A673 (cell line): ENCODE measurements around the gene CACNA2D3. TPM values are rescaled to one million over a fixed set of nuclear protein-coding genes. Genes with fewer than 3 reads are reported as not detected.

Experiments used
- BruUV-seq: library from RNA; stranded (reverse); fragments of 400-500 nt; replicated peaks from 2 replicates; lab custom pipeline; 2021; lab: Mats Ljungman, UMichigan
- CTCF ChIA-PET: fragments of 300-600 bp; sonication (Branson Sonifier 250); formaldehyde crosslinking; loops from one replicate; lab custom pipeline; 2022; ENCODE audit warnings: antibody characterized with exemption; lab: Charles Lee
- POLR2A ChIA-PET: fragments of 300-600 bp; sonication (Branson Sonifier 250); formaldehyde crosslinking; loops from one replicate; lab custom pipeline; 2022; ENCODE audit warnings: antibody characterized with exemption; ENCODE audit not compliant: low non-redundant PET; lab: Charles Lee
- DNase-seq: peaks from one replicate; pipeline ENCODE4 v3.0.0-alpha.2; 2015; ENCODE audit warnings: low spot score
- H3K27ac ChIP-seq: fragments of 200-600 bp; sonication (generic); 2 replicates; pipeline ENCODE4 v1.5.1; 2016; ENCODE audit warnings: mixed run types, low read depth, mild to moderate bottlenecking, mixed read lengths, antibody characterized with exemption, low read length; ENCODE audit not compliant: poor library complexity, severe bottlenecking
- H3K27me3 ChIP-seq: fragments of 200-600 bp; sonication (generic); replicated peaks from 2 replicates; pipeline ENCODE4 v1.6.1; 2017; ENCODE audit warnings: mixed run types, low read depth, mild to moderate bottlenecking, mixed read lengths, antibody characterized with exemption, low read length; ENCODE audit not compliant: insufficient read depth, poor library complexity
- H3K36me3 ChIP-seq: fragments of 200-600 bp; sonication (generic); 2 replicates; pipeline ENCODE4 v1.6.1; 2016; ENCODE audit warnings: mixed run types, mild to moderate bottlenecking, mixed read lengths, antibody characterized with exemption, low read length; ENCODE audit not compliant: insufficient read depth, poor library complexity, severe bottlenecking
- H3K4me1 ChIP-seq: fragments of 200-600 bp; sonication (generic); 2 replicates; pipeline ENCODE4 v1.6.1; 2017; ENCODE audit warnings: mixed run types, mild to moderate bottlenecking, mixed read lengths, antibody characterized with exemption, low read length; ENCODE audit not compliant: insufficient read depth, poor library complexity, severe bottlenecking
- H3K4me3 ChIP-seq: fragments of 200-600 bp; sonication (generic); 2 replicates; pipeline ENCODE4 v1.5.1; 2016; ENCODE audit warnings: low read depth, mixed run types, mild to moderate bottlenecking, mixed read lengths, low read length; ENCODE audit not compliant: poor library complexity, severe bottlenecking
- H3K9me3 ChIP-seq: fragments of 200-600 bp; sonication (generic); 2 replicates; pipeline ENCODE4 v1.6.1; 2016; ENCODE audit warnings: mixed run types, low read depth, mild to moderate bottlenecking, mixed read lengths, antibody characterized with exemption, low read length; ENCODE audit not compliant: poor library complexity, severe bottlenecking
- EZH2 ChIP-seq: fragments of 200-600 bp; sonication (generic); IDR thresholded peaks from 2 replicates; pipeline ENCODE4 v1.6.1; 2017; ENCODE audit warnings: borderline replicate concordance, low read depth, mild to moderate bottlenecking, mixed read lengths, antibody characterized with exemption, low read length; ENCODE audit not compliant: poor library complexity, severe bottlenecking
- intact Hi-C: fragments of 100-400 bp; cut with micrococcal nuclease; formaldehyde crosslinking; loops from one replicate; pipeline ENCODE4 v1.10.0; 2022; ENCODE audit not compliant: unreplicated experiment
- total RNA-seq: library from RNA; stranded (reverse); gene quantifications from 2 replicates; pipeline ENCODE4 v1.2.3, GENCODE V29; 2021
- TF ChIP-seq, protein P1 (sequence below): fragments of 300-800, 200-600 bp; sonication (generic); conservative IDR thresholded peaks from 2 replicates; pipeline ENCODE4 v1.5.1; 2017; ENCODE audit warnings: low read depth, mild to moderate bottlenecking, antibody characterized with exemption, low read length, moderate library complexity, mixed read lengths

CACNA2D3 gene
- total RNA-seq, 1 experiment from 2014 or later: not detected

DNA sequence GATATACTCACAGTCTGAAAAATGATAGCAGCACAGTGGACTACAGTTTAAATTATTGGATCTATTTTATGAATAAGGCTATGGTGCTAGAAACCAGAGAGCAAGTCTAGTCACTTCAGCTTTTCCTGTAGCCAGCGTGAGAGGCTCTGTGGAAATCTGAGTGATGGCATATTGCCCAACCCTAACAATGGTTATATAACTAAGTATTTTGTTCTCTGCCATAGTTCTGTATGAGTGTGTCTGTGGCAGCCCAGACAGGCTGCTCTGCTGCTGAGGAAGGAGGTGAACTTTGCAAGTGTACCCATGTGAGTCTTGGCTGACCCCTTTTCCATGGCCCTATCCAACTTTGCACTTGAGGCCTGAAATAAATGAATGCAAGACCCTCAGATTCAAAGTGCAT, 699.9 kb downstream of the CACNA2D3 start:
- Histone ChIP-seq H3K36me3 (no peaks in the 10 kb centered on the region), H3K4me3 (no peak overlapping the region), H3K4me1 (peaks cover 24% of the 10 kb centered on the region), H3K9me3 (no peaks in the 10 kb centered on the region), H3K27me3 (peaks cover 53% of the 10 kb centered on the region), H3K27ac (no peak overlapping the region)
- no peak for TF ChIP-seq EZH2
- TF ChIP-seq, protein P1, sequence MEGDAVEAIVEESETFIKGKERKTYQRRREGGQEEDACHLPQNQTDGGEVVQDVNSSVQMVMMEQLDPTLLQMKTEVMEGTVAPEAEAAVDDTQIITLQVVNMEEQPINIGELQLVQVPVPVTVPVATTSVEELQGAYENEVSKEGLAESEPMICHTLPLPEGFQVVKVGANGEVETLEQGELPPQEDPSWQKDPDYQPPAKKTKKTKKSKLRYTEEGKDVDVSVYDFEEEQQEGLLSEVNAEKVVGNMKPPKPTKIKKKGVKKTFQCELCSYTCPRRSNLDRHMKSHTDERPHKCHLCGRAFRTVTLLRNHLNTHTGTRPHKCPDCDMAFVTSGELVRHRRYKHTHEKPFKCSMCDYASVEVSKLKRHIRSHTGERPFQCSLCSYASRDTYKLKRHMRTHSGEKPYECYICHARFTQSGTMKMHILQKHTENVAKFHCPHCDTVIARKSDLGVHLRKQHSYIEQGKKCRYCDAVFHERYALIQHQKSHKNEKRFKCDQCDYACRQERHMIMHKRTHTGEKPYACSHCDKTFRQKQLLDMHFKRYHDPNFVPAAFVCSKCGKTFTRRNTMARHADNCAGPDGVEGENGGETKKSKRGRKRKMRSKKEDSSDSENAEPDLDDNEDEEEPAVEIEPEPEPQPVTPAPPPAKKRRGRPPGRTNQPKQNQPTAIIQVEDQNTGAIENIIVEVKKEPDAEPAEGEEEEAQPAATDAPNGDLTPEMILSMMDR: no peak
- intact Hi-C loops: no loop called here
- BruUV-seq: no TSS peak
- ChIA-PET CTCF (no interaction called here), POLR2A (interaction anchor here (0.6 kb wide), 1 partner anchor 18 kb away, joined by 11 read pairs; no protein-coding TSS in a partner anchor)
- peak; percentile 53 for DNase-seq

DNA sequence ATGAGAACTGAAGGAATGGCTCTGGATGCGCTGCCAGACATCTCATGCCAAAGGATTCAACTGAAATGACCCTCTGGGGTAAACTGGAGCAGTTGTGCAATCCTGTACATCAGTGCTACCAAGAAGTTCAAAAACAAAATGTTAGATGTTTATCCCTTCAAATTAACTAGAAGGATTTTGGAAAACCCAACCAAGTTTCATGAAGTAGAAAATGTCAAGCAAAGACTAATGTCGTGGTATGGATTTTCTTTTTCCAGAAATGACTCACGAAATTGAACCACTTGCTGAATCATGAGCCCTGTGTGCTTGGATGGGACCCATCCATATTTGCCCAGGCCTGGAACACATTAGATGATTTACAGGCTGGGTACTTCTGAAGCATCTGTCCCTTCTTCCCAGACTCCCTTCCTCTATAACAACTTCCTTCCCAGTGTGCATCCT, 703.9 kb downstream of the CACNA2D3 start:
- H3K4me3 ChIP-seq: no peak overlapping the region
- H3K4me1 ChIP-seq: peaks cover 33% of the 10 kb centered on the region
- ChIA-PET CTCF (no interaction called here), POLR2A (no interaction called here)
- no peak for TF ChIP-seq EZH2
- TF ChIP-seq, protein P1: no peak
- intact Hi-C loops: no loop called here
- BruUV-seq: no TSS peak
- peaks cover 28% of the 10 kb centered on the region for H3K27me3 ChIP-seq
- H3K27ac ChIP-seq: no peak overlapping the region
- no peaks in the 10 kb centered on the region for H3K36me3 ChIP-seq
- H3K9me3 ChIP-seq: no peaks in the 10 kb centered on the region
- peak; percentile 55 for DNase-seq

DNA sequence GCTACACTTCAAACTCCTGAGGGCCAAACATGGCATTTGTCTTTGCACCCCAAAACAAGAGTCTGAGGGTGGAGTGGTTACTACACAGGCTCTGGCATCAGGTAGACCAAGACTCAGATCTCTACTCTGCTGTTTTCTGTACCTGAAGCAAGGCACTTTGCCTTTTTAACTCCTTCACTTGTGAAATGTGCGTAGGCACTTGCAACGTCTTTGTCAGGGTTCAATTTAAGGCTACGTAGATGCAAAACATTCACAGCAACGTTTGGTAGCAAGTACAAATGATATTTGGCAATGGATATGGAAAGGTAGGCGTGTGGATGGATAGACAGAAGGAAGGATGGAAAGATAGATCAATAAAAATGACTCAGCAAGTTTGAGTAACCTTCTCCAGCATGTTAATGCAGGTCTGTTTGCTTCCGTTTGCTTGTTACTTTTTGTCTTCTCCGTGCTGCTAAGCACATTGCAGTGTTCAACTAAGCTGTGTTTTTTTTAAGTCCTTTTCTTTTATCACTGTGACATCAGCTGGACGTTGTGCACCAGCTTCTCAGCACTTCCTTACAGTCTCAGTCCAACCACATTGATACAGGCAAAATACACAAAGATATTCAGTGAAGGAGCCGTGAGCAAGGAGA, 704.8 kb downstream of the CACNA2D3 start:
- Histone ChIP-seq H3K9me3 (no peaks in the 10 kb centered on the region), H3K36me3 (no peaks in the 10 kb centered on the region), H3K4me3 (no peak overlapping the region), H3K4me1 (peaks cover 25% of the 10 kb centered on the region), H3K27me3 (peaks cover 28% of the 10 kb centered on the region), H3K27ac (no peak overlapping the region)
- ChIA-PET CTCF (no interaction called here), POLR2A (no interaction called here)
- no TSS peak for BruUV-seq
- TF ChIP-seq, protein P1: no peak
- no peak for TF ChIP-seq EZH2
- intact Hi-C loops: no loop called here
- DNase-seq: no peak
